ENCODE results near the gene PRKD1.

DNA sequence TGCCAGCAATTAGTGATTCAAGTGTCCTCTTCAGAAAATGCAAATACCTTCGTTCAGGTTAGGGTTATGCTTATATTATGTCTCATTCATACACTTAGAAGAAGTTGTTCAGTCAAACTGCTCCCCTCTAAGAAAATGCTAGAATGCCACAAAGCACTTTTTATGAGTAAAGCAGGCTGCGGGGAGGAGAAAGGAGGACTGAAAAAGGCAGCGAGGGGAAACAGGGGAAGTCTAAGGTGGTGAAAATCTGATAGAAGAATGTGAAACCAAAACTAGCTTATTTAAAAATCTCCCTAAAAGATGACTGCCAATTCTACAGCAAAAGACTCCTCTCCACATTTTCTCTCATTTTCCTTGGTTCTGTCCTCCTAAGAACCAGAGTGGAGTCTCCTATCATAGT lies 70.1 kb downstream of the PRKD1 start:
- TF ChIP-seq CTCF (IDR thresholded peaks at IDR 0.05; ENCODE audit: poor library complexity) (no peak), EZH2 (IDR thresholded peaks at IDR 0.05; ENCODE audit: borderline replicate concordance) (no peak), EZH2phosphoT487 (IDR thresholded peaks at IDR 0.05; ENCODE audit: low read depth, severe bottlenecking, unreplicated experiment) (no peak)

Data from hepatocyte (in vitro differentiated cells).